Measurements from ENCODE around the gene NOMO2.
"Not testable (repeated sequence)": the region's sequence is repeated elsewhere in the genome, so short reads cannot be mapped to it uniquely, and the experiment has no call there.

The NOMO2 gene

GRCh38 chr16:18498430-18498829, 63.5 kb downstream of the NOMO2 start:
- H3K27me3 Mint-ChIP-seq, H3K9me3 Mint-ChIP-seq, H3K36me3 Mint-ChIP-seq, H3K27ac Mint-ChIP-seq, DNase-seq, H3K4me3 Mint-ChIP-seq, H3K4me1 Mint-ChIP-seq, CTCF ChIA-PET: not testable (repeated sequence)

- CTCF ChIA-PET, DNase-seq, H3K27ac Mint-ChIP-seq, H3K4me1 Mint-ChIP-seq, H3K36me3 Mint-ChIP-seq, H3K9me3 Mint-ChIP-seq, H3K4me3 Mint-ChIP-seq, H3K27me3 Mint-ChIP-seq: not testable (repeated sequence)
These were observed 64.9 kb downstream of the NOMO2 start for GRCh38 chr16:18497032-18497431.

DNA sequence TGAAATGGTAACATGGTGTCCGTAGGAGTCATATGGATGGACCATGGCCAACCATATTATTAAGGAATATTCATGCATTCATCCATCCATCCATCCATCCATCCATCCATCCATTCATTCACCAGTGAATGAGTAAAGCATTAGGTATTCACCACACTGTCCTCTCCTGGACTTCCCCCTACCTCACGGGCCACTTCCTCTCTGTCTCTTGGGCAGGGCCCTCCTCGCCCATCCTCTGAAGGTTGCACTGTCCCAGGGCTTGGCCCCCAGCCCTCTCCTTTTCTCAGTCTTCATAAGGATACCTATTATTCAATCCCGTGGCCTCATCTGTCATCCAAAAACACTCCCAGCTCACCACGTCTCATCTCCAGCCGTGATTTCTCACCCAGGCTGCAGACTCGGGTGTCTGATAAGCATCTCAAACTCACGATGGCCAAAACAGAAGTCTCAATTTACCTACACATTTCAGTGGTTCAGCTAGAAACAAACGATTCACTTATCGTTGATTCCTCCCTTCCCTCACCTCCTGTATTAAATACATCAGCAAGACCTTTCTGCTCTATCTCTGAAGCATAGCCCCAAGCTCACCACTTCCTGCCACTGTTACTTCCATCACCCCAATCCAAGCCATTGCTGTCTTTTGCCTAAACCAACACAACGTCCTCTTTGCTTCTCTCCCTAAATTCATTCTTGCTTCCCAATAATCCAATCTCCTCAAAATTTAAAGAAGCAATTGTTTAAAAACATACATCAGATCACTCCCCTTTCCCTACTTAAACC, 69.6 kb downstream of the NOMO2 start:
- H3K9me3 Mint-ChIP-seq, DNase-seq, H3K4me3 Mint-ChIP-seq, H3K27ac Mint-ChIP-seq, H3K36me3 Mint-ChIP-seq, H3K4me1 Mint-ChIP-seq, H3K27me3 Mint-ChIP-seq, CTCF ChIA-PET: not testable (repeated sequence)

- not testable (repeated sequence) for H3K4me1 Mint-ChIP-seq
These were observed 125.9 kb downstream of the NOMO2 start for GRCh38 chr16:18436025-18436424.

DNA sequence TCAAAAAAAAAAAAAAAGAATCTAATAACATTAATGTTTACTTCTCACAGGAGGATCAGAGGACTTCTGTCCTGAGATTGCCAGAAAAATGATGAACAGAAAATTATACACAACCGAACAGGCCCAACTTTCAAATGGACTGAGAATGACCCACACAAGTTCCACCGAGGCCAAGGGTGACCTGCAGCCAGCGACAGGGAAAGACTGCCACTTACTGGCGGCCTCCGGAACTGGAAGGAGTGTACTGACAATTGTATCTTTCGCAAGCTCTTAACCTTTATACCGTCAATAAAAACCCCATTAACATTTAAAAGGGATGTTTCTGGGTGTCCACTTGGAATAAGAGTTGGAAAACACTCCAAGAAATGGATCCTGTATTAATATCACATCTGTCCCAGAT, 146.1 kb downstream of the NOMO2 start:
- not testable (repeated sequence) for H3K9me3 Mint-ChIP-seq, H3K4me1 Mint-ChIP-seq

More at GRCh38 chr16:18436025-18436424, 125.9 kb downstream of the NOMO2 start:
- H3K4me3 Mint-ChIP-seq, CTCF ChIA-PET, H3K36me3 Mint-ChIP-seq, H3K9me3 Mint-ChIP-seq, DNase-seq, H3K27ac Mint-ChIP-seq, H3K27me3 Mint-ChIP-seq: not testable (repeated sequence)

GRCh38 chr16:18409532-18410293, 152.2 kb downstream of the NOMO2 start:
- H3K27me3 Mint-ChIP-seq, CTCF ChIA-PET, DNase-seq, H3K27ac Mint-ChIP-seq, H3K36me3 Mint-ChIP-seq, H3K9me3 Mint-ChIP-seq, H3K4me1 Mint-ChIP-seq, H3K4me3 Mint-ChIP-seq: not testable (repeated sequence)

More for the DNA sequence above, 146.1 kb downstream of the NOMO2 start:
- H3K27me3 Mint-ChIP-seq, H3K36me3 Mint-ChIP-seq, DNase-seq, H3K4me3 Mint-ChIP-seq, CTCF ChIA-PET, H3K27ac Mint-ChIP-seq: not testable (repeated sequence)

DNA sequence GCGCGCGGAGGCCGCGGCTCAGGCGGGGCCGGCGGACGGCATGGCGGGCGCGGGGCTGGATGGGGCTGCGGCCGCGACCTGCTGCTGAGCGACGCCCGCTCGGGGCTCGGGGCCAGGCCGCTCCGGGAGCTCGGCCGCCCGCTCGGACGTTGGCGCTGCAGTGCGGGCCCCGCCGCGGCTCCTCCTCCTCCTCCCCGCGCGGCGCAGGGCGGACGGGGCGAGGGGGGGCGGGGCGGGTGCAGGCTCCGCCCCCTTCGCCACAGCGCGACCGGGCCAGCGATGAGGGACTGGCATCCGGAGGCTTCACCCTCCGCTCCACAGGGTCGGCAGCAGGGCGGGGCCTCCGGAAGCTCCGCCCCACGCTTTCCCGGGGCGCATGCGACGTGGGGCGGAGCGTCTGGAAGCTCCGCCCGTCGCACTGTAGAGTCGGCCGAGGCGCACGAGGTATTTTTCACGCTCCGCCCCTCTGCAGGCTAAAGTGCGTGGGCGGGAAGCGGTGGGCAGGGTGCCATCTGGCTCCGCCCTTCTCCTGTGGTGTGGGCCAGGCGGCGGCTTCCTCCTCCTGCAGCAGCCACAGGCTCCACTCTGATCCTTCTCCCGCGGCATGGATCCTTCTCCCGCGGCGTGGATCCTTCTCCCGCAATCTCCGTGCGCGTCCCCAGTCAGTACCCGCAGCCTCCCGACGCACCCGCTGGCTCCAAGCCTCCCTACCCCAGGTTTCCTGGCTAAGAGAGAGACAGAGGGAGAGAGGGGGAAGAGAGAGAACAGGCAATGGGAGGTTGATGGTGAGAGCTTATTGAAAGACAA, 159.8 kb downstream of the NOMO2 start:
- H3K36me3 Mint-ChIP-seq, H3K9me3 Mint-ChIP-seq, DNase-seq, H3K27me3 Mint-ChIP-seq, H3K27ac Mint-ChIP-seq, H3K4me1 Mint-ChIP-seq, CTCF ChIA-PET, H3K4me3 Mint-ChIP-seq: not testable (repeated sequence)

DNA sequence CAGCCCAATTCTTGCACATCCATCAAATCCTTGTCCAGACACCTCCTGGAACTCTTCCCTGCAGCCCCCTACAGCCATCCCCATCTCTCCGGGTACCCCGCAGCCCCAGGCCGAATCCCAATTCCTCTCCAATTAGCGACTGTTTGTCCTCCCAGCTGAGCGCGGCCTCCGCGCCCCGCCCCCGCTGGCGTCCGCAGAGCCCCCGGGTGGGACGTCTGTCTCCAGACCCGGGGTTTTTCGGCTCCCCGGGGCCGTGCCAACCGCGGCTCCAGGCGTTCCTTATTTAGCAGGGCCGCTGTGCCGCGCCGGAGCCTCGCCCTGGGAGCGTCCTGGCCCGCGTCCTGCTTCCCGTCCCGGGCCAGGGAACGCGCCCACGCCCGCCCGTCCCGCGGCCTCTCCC, 160.7 kb downstream of the NOMO2 start:
- peak; percentile 40 for DNase-seq
- peak overlapping the region; percentile 59 for H3K4me3 Mint-ChIP-seq
- H3K9me3 Mint-ChIP-seq, H3K27ac Mint-ChIP-seq, H3K36me3 Mint-ChIP-seq, H3K4me1 Mint-ChIP-seq, H3K27me3 Mint-ChIP-seq, CTCF ChIA-PET: not testable (repeated sequence)

- H3K27ac Mint-ChIP-seq, H3K27me3 Mint-ChIP-seq, H3K9me3 Mint-ChIP-seq, H3K36me3 Mint-ChIP-seq, H3K4me3 Mint-ChIP-seq, H3K4me1 Mint-ChIP-seq, DNase-seq, CTCF ChIA-PET: not testable (repeated sequence)
These were observed 167.5 kb downstream of the NOMO2 start for GRCh38 chr16:18394363-18394762.

- H3K9me3 Mint-ChIP-seq, H3K27me3 Mint-ChIP-seq, H3K4me3 Mint-ChIP-seq, H3K36me3 Mint-ChIP-seq, H3K4me1 Mint-ChIP-seq, H3K27ac Mint-ChIP-seq, DNase-seq, CTCF ChIA-PET: not testable (repeated sequence)
These were observed 174.1 kb downstream of the NOMO2 start for GRCh38 chr16:18387767-18388166.

- H3K9me3 Mint-ChIP-seq, H3K27ac Mint-ChIP-seq, H3K4me1 Mint-ChIP-seq, H3K4me3 Mint-ChIP-seq, H3K36me3 Mint-ChIP-seq, CTCF ChIA-PET, H3K27me3 Mint-ChIP-seq, DNase-seq: not testable (repeated sequence)
These were observed 175.4 kb downstream of the NOMO2 start for GRCh38 chr16:18386517-18386916.

DNA sequence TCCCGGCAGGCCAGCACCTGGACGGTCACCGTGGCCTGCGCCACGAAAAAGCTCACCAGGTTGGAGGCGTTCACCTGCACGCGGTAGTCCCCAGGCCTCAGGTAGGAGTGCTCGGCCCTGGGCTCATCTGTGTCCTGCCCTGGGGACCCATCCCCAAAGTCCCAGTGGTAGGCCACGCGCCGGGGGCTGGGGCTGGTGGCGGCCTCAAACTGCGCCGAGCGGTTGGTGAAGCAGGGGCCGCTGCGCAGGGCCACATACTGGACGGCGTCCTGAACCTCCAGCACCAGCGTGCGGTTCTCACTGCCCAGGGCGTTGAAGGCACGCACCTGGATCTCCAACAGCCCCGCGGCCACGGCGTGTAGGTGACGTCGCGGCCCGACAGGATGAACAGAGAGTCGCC, 176.6 kb downstream of the NOMO2 start:
- H3K27me3 Mint-ChIP-seq, H3K4me3 Mint-ChIP-seq, H3K4me1 Mint-ChIP-seq, H3K27ac Mint-ChIP-seq, CTCF ChIA-PET, DNase-seq, H3K9me3 Mint-ChIP-seq, H3K36me3 Mint-ChIP-seq: not testable (repeated sequence)

DNA sequence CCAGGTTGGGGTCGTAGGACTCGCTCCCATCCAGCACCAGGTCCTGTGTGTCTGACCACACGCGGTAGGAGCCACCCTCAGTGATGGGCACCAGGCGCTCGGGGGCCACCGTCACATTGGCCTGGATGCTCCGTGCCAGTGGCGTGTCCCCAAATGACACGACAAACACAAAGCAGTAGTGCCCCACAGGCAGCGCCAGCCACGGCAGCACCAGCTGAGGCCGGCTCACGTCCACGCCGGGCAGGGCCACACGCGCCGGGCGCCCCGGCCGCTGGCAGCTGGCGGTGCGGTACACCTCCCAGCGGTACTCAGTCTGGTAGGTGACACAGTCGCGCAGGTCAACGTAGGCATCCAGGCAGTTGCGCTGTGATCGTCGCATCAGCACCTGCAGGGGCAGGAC, 177.0 kb downstream of the NOMO2 start:
- H3K9me3 Mint-ChIP-seq, H3K27ac Mint-ChIP-seq, H3K4me1 Mint-ChIP-seq, CTCF ChIA-PET, H3K27me3 Mint-ChIP-seq, H3K4me3 Mint-ChIP-seq, H3K36me3 Mint-ChIP-seq, DNase-seq: not testable (repeated sequence)

- H3K9me3 Mint-ChIP-seq, H3K36me3 Mint-ChIP-seq, H3K27ac Mint-ChIP-seq, H3K27me3 Mint-ChIP-seq, DNase-seq, H3K4me1 Mint-ChIP-seq, H3K4me3 Mint-ChIP-seq, CTCF ChIA-PET: not testable (repeated sequence)
These were observed 177.7 kb downstream of the NOMO2 start for GRCh38 chr16:18384098-18384636.

- H3K36me3 Mint-ChIP-seq, H3K4me1 Mint-ChIP-seq, H3K27ac Mint-ChIP-seq, H3K27me3 Mint-ChIP-seq, H3K9me3 Mint-ChIP-seq, H3K4me3 Mint-ChIP-seq, CTCF ChIA-PET, DNase-seq: not testable (repeated sequence)
These were observed 179.2 kb downstream of the NOMO2 start for GRCh38 chr16:18382696-18383095.
